IMR-90 (cell line): Measurements from ENCODE around the gene FIS1.

Source experiments
- CEBPB ChIP-seq: IDR thresholded peaks from 2 replicates; pipeline ENCODE4 v1.6.1; 2012; ENCODE audit warnings: low read depth, low read length, improper control_type of control experiment
- FOS ChIP-seq: fragments of 150-350 bp; IDR thresholded peaks from 2 replicates; pipeline ENCODE4 v1.6.1; 2016; ENCODE audit warnings: low read depth, low read length
- MAFK ChIP-seq: IDR thresholded peaks from 2 replicates; pipeline ENCODE4 v1.6.1; 2012; ENCODE audit warnings: low read depth, low read length, improper control_type of control experiment
- MXI1 ChIP-seq: IDR thresholded peaks from 2 replicates; pipeline ENCODE4 v1.6.1; 2012; ENCODE audit warnings: low read depth, mild to moderate bottlenecking, low read length, moderate library complexity, borderline replicate concordance
- POLR2A ChIP-seq: IDR thresholded peaks from 2 replicates; pipeline ENCODE4 v1.6.1; 2012; ENCODE audit warnings: mild to moderate bottlenecking, low read depth, low read length
- RAD21 ChIP-seq: IDR thresholded peaks from 2 replicates; pipeline ENCODE4 v1.6.1; 2012; ENCODE audit warnings: low read length, improper control_type of control experiment
- SMC3 ChIP-seq: fragments of 150-350 bp; IDR thresholded peaks from 2 replicates; pipeline ENCODE4 v1.6.1; 2016; ENCODE audit warnings: low read depth, mild to moderate bottlenecking, antibody characterized with exemption, low read length, moderate library complexity
- TF ChIP-seq, protein P1 (sequence below): conservative IDR thresholded peaks from 2 replicates; pipeline ENCODE4 v1.5.1; 2012; ENCODE audit warnings: mild to moderate bottlenecking, low read depth, low read length, improper control_type of control experiment
- TF ChIP-seq, protein P2 (sequence below): fragments of 150-350 bp; IDR thresholded peaks from 2 replicates; pipeline ENCODE4 v1.6.1; 2017; ENCODE audit warnings: mild to moderate bottlenecking, antibody characterized with exemption, low read length, low read depth

DNA sequence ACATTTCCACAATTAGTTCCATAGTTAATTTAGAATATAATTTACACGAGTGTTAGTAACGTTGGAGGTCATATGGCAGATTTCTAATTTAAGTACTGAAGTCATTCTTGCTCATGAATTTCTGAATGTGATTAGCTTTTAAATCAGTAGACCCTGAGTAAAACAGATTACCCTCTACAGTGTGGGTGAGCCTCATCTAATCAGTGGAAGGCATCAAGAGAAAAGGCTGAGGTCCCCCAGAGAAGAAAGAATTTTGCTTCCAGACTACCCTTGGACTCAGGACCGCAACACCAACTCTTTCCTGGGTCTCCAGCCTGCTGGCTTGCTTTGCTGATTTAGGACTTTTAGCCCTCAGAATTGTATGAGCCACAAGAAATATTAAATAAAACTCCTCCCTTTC is 43.6 kb upstream of the FIS1 start:
- TF ChIP-seq, protein P1, sequence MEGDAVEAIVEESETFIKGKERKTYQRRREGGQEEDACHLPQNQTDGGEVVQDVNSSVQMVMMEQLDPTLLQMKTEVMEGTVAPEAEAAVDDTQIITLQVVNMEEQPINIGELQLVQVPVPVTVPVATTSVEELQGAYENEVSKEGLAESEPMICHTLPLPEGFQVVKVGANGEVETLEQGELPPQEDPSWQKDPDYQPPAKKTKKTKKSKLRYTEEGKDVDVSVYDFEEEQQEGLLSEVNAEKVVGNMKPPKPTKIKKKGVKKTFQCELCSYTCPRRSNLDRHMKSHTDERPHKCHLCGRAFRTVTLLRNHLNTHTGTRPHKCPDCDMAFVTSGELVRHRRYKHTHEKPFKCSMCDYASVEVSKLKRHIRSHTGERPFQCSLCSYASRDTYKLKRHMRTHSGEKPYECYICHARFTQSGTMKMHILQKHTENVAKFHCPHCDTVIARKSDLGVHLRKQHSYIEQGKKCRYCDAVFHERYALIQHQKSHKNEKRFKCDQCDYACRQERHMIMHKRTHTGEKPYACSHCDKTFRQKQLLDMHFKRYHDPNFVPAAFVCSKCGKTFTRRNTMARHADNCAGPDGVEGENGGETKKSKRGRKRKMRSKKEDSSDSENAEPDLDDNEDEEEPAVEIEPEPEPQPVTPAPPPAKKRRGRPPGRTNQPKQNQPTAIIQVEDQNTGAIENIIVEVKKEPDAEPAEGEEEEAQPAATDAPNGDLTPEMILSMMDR, result no peak
- TF ChIP-seq POLR2A (no peak), CEBPB (no peak), MXI1 (no peak), MAFK (no peak), SMC3 (no peak), FOS (no peak), RAD21 (no peak)
- TF ChIP-seq, protein P2, sequence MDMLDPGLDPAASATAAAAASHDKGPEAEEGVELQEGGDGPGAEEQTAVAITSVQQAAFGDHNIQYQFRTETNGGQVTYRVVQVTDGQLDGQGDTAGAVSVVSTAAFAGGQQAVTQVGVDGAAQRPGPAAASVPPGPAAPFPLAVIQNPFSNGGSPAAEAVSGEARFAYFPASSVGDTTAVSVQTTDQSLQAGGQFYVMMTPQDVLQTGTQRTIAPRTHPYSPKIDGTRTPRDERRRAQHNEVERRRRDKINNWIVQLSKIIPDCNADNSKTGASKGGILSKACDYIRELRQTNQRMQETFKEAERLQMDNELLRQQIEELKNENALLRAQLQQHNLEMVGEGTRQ, result no peak
